HepG2 (cell line): ENCODE data around the gene NFKBIA. TPM values are rescaled to one million over a fixed set of nuclear protein-coding genes. Genes with fewer than 3 reads are reported as not detected.
A peak's percentile ranks its signal among the peaks of the same experiment; 100 is the strongest.

ENCODE experiments used
- ARNT2 ChIP-seq: sonication (generic); formaldehyde crosslinking; IDR thresholded peaks from 2 replicates; pipeline ENCODE4 v1.8.0; 2022; ENCODE audit warnings: mild to moderate bottlenecking, low read depth, missing genetic modification reagents, moderate library complexity
- EZH2 ChIP-seq: conservative IDR thresholded peaks from 2 replicates; pipeline ENCODE4 v1.6.1; 2012; ENCODE audit warnings: mild to moderate bottlenecking, low read depth, low read length, moderate library complexity
- FOXJ3 ChIP-seq: sonication (generic); formaldehyde crosslinking; IDR thresholded peaks from 2 replicates; pipeline ENCODE4 v1.4.0; 2020; ENCODE audit warnings: missing genetic modification reagents, mild to moderate bottlenecking, borderline replicate concordance
- HOXA9 ChIP-seq: sonication (generic); formaldehyde crosslinking; IDR thresholded peaks from 2 replicates; pipeline ENCODE4 v1.8.1; 2022; ENCODE audit warnings: missing genetic modification reagents, mild to moderate bottlenecking, moderate library complexity, borderline replicate concordance
- TAF15 ChIP-seq: fragments of 200-400 bp; formaldehyde crosslinking; IDR thresholded peaks from one replicate; pipeline ENCODE4 v1.6.1; 2018; ENCODE audit warnings: mild to moderate bottlenecking, low read depth, low read length; ENCODE audit not compliant: poor library complexity, severe bottlenecking
- ZNF20 ChIP-seq: sonication (generic); formaldehyde crosslinking; IDR thresholded peaks from 2 replicates; pipeline ENCODE4 v1.4.0; 2020; ENCODE audit warnings: mild to moderate bottlenecking, moderate library complexity, missing genetic modification reagents
- ZNF329 ChIP-seq: sonication (generic); formaldehyde crosslinking; IDR thresholded peaks from 2 replicates; pipeline ENCODE4 v1.9.0; 2021; ENCODE audit warnings: low read depth, mild to moderate bottlenecking, missing genetic modification reagents
- ZNF777 ChIP-seq: sonication (generic); formaldehyde crosslinking; IDR thresholded peaks from 2 replicates; pipeline ENCODE4 v1.4.0; 2020; ENCODE audit warnings: missing genetic modification reagents
- polyA plus RNA-seq, 8 experiments: library from polyadenylated mRNA; depleted of rRNA in 3 of 8; stranded (reverse) in 7 of 8; unstranded in 1 of 8; fragments of >200 nt; fragmentation: Illumina TruSeq in 4 of 8; extraction: Trizol in 4 of 8; gene quantifications; 2 replicates each; pipeline versions ENCODE4 v1.2.1 to v1.2.3, GENCODE V29; 2011 to 2016; ENCODE audit warnings: low read depth in 4 of 8, missing spikeins in 1 of 8, mixed read lengths in 1 of 8; ENCODE audit not compliant: insufficient read depth in 1 of 8
- total RNA-seq, 5 experiments: library from RNA; depleted of rRNA; stranded (reverse); fragments of >200 nt; fragmentation: Illumina TruSeq; extraction: Trizol; gene quantifications; 2 replicates each; pipeline ENCODE4 v1.2.3, GENCODE V29; 2016; ENCODE audit warnings: low read depth in 1 of 5
- TF ChIP-seq, protein P1 (sequence below): sonication (generic); formaldehyde crosslinking; IDR thresholded peaks from 2 replicates; pipeline ENCODE4 v1.5.0; 2020; ENCODE audit warnings: mild to moderate bottlenecking, missing genetic modification reagents
- TF ChIP-seq, protein P2 (sequence below): sonication (generic); formaldehyde crosslinking; IDR thresholded peaks from 2 replicates; pipeline ENCODE4 v1.8.1; 2023; ENCODE audit warnings: mild to moderate bottlenecking, missing genetic modification reagents
- TF ChIP-seq, protein P3 (sequence below): sonication (generic); formaldehyde crosslinking; IDR thresholded peaks from 2 replicates; pipeline ENCODE4 v1.8.0; 2022; ENCODE audit warnings: missing genetic modification reagents, mild to moderate bottlenecking, borderline replicate concordance
- TF ChIP-seq, protein P4 (sequence below), 2 experiments: fragments of 450-650 bp in 1 of 2; sonication (generic) in 1 of 2; formaldehyde crosslinking; IDR thresholded peaks; 2 replicates each; pipeline versions ENCODE4 v1.5.0 to v1.8.0; 2020 to 2022; ENCODE audit warnings: mild to moderate bottlenecking in 1 of 2, missing genetic modification reagents in 1 of 2
- TF ChIP-seq, protein P5 (sequence below): fragments of 450-650 bp; IDR thresholded peaks from 2 replicates; pipeline ENCODE4 v1.6.1; 2016
- TF ChIP-seq, protein P6 (sequence below): IDR thresholded peaks from 2 replicates; pipeline ENCODE4 v1.6.1; 2016; ENCODE audit warnings: low read depth, missing genetic modification reagents, missing compliant biosample characterization

Gene NFKBIA
- total and polyA plus RNA-seq, 2 of the 13 experiments (the other 11 are each of a cell fraction or from before 2014, with no cell fraction given), result 197 to 319 TPM

DNA sequence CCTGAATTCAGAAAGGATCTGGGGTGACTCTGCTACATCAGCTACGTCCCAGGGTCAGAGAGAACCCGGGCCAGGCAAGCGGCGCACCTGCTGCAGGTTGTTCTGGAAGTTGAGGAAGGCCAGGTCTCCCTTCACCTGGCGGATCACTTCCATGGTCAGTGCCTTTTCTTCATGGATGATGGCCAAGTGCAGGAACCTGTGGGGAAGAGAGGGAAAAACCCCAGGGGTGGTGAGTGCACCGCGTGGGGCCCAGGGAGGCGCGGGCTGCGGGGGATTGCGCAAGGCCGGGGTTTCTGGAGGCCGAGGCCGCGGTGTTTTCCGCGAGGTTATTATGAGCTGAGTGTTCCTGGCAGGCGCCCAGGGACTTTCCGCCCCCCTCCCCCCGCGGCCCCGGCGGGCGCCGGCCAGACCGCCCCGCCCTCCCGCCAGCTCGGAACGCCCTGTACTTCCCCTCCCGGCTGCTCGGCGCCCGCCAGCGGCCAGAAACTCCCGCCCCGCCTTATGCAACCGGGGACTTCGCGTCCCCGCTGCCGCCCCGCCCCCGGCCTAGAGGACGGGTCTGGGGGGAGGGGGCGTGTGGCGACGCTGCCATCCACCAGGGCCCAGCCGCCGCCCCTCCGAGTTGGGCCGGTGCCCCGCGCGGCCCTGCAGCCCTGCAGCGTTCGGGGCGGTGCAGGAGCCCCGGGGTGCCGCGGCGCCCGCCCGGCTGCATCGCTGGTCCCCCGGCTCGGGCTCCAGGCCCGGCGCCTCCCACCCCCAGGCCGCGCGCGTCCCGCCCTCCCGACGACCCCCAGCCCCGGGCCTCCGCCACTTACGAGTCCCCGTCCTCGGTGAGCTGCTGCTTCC, 723 bp downstream of the NFKBIA start (continued):
- TF ChIP-seq ZNF777, result peak; percentile 57; the same call in 1 of the 2 replicates
- TF ChIP-seq ARNT2 (CRISPR knock-in tag), result peak; percentile 84
- no peak for TF ChIP-seq HOXA9 (CRISPR knock-in tag)
- TF ChIP-seq ZNF20, result peak; percentile 97
- TF ChIP-seq EZH2, result no peak
- TF ChIP-seq, protein P1, sequence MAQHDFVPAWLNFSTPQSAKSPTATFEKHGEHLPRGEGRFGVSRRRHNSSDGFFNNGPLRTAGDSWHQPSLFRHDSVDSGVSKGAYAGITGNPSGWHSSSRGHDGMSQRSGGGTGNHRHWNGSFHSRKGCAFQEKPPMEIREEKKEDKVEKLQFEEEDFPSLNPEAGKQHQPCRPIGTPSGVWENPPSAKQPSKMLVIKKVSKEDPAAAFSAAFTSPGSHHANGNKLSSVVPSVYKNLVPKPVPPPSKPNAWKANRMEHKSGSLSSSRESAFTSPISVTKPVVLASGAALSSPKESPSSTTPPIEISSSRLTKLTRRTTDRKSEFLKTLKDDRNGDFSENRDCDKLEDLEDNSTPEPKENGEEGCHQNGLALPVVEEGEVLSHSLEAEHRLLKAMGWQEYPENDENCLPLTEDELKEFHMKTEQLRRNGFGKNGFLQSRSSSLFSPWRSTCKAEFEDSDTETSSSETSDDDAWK, result no peak
- TF ChIP-seq ZNF329 (CRISPR knock-in tag), result peak; percentile 90
- no peak for TF ChIP-seq TAF15
- TF ChIP-seq, protein P2, sequence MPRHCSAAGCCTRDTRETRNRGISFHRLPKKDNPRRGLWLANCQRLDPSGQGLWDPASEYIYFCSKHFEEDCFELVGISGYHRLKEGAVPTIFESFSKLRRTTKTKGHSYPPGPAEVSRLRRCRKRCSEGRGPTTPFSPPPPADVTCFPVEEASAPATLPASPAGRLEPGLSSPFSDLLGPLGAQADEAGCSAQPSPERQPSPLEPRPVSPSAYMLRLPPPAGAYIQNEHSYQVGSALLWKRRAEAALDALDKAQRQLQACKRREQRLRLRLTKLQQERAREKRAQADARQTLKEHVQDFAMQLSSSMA (CRISPR knock-in tag), result no peak; the same call in 1 of the 2 replicates
- TF ChIP-seq, protein P3, sequence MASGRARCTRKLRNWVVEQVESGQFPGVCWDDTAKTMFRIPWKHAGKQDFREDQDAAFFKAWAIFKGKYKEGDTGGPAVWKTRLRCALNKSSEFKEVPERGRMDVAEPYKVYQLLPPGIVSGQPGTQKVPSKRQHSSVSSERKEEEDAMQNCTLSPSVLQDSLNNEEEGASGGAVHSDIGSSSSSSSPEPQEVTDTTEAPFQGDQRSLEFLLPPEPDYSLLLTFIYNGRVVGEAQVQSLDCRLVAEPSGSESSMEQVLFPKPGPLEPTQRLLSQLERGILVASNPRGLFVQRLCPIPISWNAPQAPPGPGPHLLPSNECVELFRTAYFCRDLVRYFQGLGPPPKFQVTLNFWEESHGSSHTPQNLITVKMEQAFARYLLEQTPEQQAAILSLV, result peak; percentile 90
- TF ChIP-seq FOXJ3 (CRISPR knock-in tag), result peak; percentile 95
- TF ChIP-seq, protein P4, sequence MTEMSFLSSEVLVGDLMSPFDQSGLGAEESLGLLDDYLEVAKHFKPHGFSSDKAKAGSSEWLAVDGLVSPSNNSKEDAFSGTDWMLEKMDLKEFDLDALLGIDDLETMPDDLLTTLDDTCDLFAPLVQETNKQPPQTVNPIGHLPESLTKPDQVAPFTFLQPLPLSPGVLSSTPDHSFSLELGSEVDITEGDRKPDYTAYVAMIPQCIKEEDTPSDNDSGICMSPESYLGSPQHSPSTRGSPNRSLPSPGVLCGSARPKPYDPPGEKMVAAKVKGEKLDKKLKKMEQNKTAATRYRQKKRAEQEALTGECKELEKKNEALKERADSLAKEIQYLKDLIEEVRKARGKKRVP (CRISPR knock-in tag; IDR thresholded peaks at IDR 0.05), result no peak
- TF ChIP-seq, protein P5, sequence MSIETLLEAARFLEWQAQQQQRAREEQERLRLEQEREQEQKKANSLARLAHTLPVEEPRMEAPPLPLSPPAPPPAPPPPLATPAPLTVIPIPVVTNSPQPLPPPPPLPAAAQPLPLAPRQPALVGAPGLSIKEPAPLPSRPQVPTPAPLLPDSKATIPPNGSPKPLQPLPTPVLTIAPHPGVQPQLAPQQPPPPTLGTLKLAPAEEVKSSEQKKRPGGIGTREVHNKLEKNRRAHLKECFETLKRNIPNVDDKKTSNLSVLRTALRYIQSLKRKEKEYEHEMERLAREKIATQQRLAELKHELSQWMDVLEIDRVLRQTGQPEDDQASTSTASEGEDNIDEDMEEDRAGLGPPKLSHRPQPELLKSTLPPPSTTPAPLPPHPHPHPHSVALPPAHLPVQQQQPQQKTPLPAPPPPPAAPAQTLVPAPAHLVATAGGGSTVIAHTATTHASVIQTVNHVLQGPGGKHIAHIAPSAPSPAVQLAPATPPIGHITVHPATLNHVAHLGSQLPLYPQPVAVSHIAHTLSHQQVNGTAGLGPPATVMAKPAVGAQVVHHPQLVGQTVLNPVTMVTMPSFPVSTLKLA, result peak; percentile 61
- TF ChIP-seq, protein P6, sequence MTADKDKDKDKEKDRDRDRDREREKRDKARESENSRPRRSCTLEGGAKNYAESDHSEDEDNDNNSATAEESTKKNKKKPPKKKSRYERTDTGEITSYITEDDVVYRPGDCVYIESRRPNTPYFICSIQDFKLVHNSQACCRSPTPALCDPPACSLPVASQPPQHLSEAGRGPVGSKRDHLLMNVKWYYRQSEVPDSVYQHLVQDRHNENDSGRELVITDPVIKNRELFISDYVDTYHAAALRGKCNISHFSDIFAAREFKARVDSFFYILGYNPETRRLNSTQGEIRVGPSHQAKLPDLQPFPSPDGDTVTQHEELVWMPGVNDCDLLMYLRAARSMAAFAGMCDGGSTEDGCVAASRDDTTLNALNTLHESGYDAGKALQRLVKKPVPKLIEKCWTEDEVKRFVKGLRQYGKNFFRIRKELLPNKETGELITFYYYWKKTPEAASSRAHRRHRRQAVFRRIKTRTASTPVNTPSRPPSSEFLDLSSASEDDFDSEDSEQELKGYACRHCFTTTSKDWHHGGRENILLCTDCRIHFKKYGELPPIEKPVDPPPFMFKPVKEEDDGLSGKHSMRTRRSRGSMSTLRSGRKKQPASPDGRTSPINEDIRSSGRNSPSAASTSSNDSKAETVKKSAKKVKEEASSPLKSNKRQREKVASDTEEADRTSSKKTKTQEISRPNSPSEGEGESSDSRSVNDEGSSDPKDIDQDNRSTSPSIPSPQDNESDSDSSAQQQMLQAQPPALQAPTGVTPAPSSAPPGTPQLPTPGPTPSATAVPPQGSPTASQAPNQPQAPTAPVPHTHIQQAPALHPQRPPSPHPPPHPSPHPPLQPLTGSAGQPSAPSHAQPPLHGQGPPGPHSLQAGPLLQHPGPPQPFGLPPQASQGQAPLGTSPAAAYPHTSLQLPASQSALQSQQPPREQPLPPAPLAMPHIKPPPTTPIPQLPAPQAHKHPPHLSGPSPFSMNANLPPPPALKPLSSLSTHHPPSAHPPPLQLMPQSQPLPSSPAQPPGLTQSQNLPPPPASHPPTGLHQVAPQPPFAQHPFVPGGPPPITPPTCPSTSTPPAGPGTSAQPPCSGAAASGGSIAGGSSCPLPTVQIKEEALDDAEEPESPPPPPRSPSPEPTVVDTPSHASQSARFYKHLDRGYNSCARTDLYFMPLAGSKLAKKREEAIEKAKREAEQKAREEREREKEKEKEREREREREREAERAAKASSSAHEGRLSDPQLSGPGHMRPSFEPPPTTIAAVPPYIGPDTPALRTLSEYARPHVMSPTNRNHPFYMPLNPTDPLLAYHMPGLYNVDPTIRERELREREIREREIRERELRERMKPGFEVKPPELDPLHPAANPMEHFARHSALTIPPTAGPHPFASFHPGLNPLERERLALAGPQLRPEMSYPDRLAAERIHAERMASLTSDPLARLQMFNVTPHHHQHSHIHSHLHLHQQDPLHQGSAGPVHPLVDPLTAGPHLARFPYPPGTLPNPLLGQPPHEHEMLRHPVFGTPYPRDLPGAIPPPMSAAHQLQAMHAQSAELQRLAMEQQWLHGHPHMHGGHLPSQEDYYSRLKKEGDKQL (CRISPR knock-in tag), result peak; percentile 72; the same call in 1 of the 2 replicates
